G401.6 (cell line): ENCODE data around the gene CPEB3.
"Not testable (repeated sequence)": the region's sequence is repeated elsewhere in the genome, so short reads cannot be mapped to it uniquely, and the experiment has no call there.

Source experiments
- FAIRE-seq: peaks from 2 replicates; lab custom pipeline; 2012; peaks lifted over from hg19 to GRCh38; lab: Jason Lieb, UNC

CPEB3 gene

GRCh38 chr10:92094960-92095359 lies 195.9 kb downstream of the CPEB3 start:
- FAIRE-seq = no peak

GRCh38 chr10:92091965-92092364 lies 198.9 kb downstream of the CPEB3 start:
- FAIRE-seq = no peak

DNA sequence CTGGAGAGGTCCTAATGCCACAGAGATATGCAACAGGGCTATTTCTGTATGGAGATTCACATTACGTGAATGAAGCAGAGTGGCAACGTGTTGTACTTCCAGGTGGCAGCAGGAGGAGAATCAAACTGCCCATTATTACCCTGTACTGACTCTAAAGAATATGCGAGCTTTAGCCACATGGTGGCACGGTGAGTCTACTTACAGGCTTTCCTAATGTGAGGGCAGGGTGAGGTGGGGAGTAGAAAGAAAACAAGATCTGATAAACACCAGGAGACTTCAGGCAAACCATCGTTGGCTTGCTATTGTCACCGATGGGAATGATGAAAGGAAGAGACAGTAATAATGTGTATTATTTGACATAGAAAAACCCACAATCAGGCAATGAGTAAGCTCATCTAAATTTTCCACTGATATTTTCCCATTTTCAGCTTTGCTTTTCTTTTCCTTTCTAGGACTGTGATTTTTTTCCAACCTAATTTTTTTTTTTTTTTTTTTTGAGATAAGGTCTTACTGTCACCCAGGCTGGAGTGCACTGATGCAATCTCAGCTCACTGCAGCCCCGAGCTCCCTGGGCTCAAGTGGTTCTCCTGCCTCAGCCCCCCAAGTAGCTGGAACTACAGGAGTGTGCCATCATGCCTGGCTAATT lies 203.0 kb downstream of the CPEB3 start:
- FAIRE-seq = peak; percentile 96

DNA sequence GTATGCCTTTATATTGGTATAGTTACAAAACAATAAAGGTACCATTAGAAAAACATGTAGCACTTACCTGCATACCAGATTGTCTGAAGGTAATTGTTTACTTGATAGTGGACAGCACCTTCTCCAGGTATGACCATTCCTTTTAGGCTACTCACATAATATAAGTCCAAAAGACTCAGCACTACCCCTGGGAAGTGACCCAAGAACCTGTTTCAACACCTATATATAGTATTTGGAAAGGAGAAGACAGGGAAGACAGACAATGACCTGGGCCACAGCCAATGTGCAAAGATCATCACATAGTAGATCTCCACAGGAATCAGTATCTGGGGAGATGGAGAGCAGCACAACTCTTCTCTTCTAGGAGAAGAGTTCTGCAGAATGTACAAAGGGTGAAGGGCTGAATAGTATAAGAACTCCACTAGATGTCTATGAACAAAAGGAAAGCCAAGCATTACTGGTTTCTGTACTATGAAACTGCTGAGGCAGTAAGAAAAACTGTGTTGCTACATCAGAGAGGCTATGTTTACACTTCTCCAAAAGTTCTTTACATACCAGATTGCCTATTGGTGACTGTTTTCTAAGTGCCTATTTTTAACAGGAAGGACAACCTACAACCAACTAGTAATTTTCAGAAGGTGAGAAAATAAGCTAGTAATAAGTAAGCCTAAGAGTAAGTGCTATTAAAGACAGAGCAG lies 208.1 kb downstream of the CPEB3 start:
- no peak for FAIRE-seq

DNA sequence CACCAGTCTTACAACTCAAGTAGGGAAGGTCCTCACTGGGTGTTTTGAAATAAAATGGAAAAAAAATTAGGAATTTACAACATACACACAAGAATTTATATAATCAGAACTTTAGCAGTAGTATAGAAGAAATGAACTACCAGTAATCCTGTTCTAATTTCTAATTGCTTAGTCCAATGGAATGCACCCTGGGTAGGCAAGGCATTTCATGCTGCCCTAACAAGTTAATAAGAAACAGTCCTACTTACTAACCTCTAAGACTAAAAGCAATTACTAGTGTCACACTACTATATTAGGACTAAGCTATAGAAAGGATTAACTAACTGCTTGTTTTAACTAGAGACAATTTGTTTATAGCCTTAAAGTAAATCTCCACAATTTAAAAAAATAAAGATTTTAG lies 209.2 kb downstream of the CPEB3 start:
- FAIRE-seq = no peak

GRCh38 chr10:92080244-92080643 lies 210.6 kb downstream of the CPEB3 start:
- FAIRE-seq = no peak

GRCh38 chr10:92079003-92079402 lies 211.9 kb downstream of the CPEB3 start:
- FAIRE-seq = no peak

DNA sequence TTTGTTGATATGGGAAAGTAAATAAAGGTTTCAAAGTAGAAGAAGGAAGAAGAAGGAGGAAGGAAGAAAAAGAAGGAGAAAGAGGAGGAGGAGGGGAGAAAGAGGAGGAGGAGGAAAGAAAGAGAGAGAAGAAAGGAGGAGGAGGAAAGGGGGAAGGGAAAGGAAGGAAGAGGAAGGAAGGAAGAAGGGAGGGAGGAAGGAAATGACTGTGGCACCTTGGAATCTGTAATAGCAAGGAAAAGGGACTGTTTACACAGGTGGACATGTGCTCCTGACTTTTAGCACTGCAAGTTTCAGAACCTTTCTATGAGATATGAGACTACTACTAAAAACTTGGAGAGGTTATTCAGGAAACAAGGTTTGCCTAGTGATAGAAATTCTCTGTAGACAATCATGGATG lies 214.2 kb downstream of the CPEB3 start:
- FAIRE-seq = no peak

- FAIRE-seq = no peak
These were observed 215.0 kb downstream of the CPEB3 start for GRCh38 chr10:92075829-92076228.

DNA sequence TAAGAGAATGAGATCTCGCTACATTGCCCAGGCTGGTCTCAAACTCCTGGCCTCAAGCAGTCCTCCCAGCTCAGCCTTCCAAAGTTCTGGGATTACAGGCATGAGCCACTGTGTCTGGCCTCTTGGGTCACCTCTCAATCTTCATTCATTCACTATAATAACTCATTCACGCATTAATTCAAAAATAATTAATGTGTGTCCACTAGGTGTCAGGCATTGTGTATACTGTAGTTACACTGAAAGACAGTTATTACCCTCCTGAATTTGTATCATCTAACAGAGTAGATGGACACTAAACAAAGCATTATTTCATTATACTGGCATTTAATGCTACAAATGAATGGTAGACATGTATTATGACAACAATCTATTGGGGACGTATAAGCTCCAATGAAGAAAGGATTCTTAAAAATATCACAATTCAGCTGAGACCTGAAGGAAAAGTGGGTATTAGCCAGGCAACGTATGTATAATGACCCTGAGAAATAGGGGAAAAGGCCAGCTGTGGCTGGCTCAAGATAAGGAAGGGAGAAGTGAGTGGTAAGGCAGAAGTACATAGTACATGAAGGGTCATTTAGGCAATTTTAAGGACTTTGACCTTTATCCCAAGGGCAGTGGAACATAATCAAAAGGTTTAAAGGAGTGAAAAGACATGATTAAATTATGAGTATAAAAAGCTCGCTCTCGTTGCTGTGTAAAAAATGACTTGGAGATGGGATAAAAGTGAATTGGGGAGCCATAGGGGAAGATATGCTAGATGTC lies 216.6 kb downstream of the CPEB3 start:
- FAIRE-seq = no peak

DNA sequence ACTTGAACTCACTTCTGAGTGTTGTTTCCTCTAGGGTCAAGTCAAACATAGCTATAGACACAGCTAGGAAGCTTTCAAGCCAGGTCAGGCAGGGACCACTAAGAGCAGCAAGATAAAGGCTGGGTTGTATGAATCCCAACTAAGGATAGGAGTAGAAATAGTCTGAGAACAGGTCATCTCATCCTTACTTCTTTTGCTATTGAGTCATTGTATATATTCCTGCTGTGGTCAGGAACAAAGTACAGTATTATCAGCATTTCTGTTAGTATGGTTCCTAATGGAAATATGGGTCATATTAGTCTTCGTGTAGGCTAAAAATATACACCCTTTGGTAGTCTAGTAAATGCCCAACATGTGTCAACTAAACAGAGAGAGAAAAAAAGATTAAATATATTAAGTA lies 222.0 kb downstream of the CPEB3 start:
- no peak for FAIRE-seq

GRCh38 chr10:92066386-92066785 lies 224.5 kb downstream of the CPEB3 start:
- no peak for FAIRE-seq

GRCh38 chr10:92064506-92064905 lies 226.4 kb downstream of the CPEB3 start:
- FAIRE-seq = no peak

GRCh38 chr10:92062273-92062672 lies 228.6 kb downstream of the CPEB3 start:
- FAIRE-seq = no peak

- no peak for FAIRE-seq
These were observed 236.1 kb downstream of the CPEB3 start for GRCh38 chr10:92054807-92055206.

- FAIRE-seq = no peak
These were observed 238.1 kb downstream of the CPEB3 start for GRCh38 chr10:92052741-92053140.

GRCh38 chr10:92052088-92052487 lies 238.8 kb downstream of the CPEB3 start:
- no peak for FAIRE-seq

DNA sequence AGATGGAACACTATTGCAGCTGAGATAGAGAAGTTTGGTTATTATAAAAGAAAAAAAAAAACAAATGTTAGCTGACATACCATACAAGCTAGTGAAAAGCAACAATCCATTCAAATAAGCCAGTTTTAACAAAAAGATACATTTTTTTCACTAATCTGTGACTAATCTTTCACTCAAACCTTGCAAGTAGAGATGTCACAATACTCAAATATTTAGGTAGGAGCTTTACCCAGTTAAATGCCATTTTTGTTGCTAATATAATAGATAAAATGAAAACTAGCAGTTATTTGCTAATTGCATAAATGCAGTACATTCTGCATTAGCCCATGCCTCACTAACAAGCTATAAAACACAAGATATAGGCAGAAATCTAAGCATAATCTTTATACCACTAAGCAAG lies 243.7 kb downstream of the CPEB3 start:
- no peak for FAIRE-seq

DNA sequence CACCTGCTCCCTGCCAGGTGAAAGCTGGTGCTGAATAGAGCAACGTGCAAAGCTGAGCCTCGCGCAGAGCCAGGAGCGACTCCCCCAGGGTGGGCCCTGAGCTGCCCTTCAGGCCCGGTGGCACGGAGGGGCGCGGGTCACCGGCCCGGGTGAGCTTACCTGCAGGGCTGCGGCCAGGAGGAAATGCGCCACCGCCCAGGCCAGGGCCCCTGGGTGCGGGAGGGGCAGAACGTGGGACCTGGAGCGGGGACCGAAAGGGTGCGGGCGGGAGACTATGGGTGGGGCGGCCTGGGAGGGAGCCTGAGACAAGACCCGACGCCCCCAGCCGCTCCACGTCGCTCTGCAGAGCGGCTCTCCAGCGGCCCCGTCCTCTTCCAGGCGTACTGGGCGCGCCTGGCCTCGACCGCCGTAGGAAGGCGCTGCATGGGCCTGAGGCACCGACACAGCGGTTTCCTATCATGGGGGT lies 245.2 kb downstream of the CPEB3 start:
- FAIRE-seq = no peak

GRCh38 chr10:92042541-92042940 lies 248.3 kb downstream of the CPEB3 start:
- no peak for FAIRE-seq

- peak; percentile 36 for FAIRE-seq
These were observed 251.9 kb downstream of the CPEB3 start for GRCh38 chr10:92038949-92039348.

DNA sequence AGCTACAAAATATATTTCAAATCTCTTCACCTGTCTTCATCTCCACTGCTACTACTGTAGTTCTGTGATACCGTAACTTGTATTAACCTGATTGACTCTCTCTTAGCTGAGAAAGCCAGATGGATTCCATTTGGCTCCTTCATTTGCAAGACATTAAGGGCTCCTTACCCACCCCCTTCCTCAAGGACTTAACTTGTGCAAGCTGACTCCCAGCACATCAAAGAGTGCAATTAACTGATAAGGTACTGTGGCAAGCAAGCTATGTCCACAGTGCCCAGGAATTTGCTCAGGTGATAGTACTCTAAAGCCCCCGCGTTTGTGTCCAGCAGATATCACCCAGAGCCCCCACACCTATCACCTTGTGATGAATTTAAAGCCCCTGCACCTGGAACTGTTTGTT lies 257.8 kb downstream of the CPEB3 start:
- not testable (repeated sequence) for FAIRE-seq

GRCh38 chr10:92031580-92031979 lies 259.3 kb downstream of the CPEB3 start:
- no peak for FAIRE-seq
